ENCODE results near the gene CWH43. TPM values are rescaled to one million over a fixed set of nuclear protein-coding genes. Genes with fewer than 3 reads are reported as not detected.
"Not testable (repeated sequence)": the region's sequence is repeated elsewhere in the genome, so short reads cannot be mapped to it uniquely, and the experiment has no call there.

Gene CWH43
- polyA plus RNA-seq = not detected

GRCh38 chr4:48985976-48986653 is at the start of gene CWH43:
Gene CWH43, plus strand, starts transcription at chr4:48986275. Its CDS starts 155 bp downstream, at chr4:48986430.
- no peaks in the 10 kb centered on the region for H3K4me1 Mint-ChIP-seq
- no peaks in the 10 kb centered on the region for H3K9me3 Mint-ChIP-seq
- no peak within 1 kb of the TSS for H3K27ac Mint-ChIP-seq

GRCh38 chr4:48937033-48937432 is 49.0 kb upstream of the CWH43 start:
- Mint-ChIP-seq H3K27me3 (ENCODE audit: low read depth in 3 of 3) (peaks cover 0 to 2% (median 0%) of the 10 kb centered on the region in 3 donors), H3K9me3 (peaks cover 0 to 2% (median 0%) of the 10 kb centered on the region in 6 donors), H3K36me3 (no peaks in the 10 kb centered on the region), H3K4me1 (no peaks in the 10 kb centered on the region), H3K27ac (no peak overlapping the region), H3K4me3 (no peak overlapping the region)
- no peak for DNase-seq

More at GRCh38 chr4:48985976-48986653, at the start of gene CWH43:
- Mint-ChIP-seq H3K27me3 (ENCODE audit: low read depth in 3 of 3) (peaks cover 6 to 17% (median 14%) of the 10 kb centered on the region in 3 donors), H3K36me3 (no peaks in the 10 kb centered on the region), H3K4me3 (no peak within 1 kb of the TSS)
- no peak for DNase-seq

GRCh38 chr4:48938831-48939230 is 47.2 kb upstream of the CWH43 start:
- no peak overlapping the region for H3K27ac Mint-ChIP-seq
- no peak for DNase-seq
- H3K27me3 Mint-ChIP-seq (ENCODE audit: low read depth in 3 of 3) = peaks cover 2 to 6% (median 2%) of the 10 kb centered on the region in 3 donors
- H3K4me3 Mint-ChIP-seq = no peak overlapping the region
- H3K9me3 Mint-ChIP-seq = peaks cover 0 to 2% (median 0%) of the 10 kb centered on the region in 6 donors
- H3K36me3 Mint-ChIP-seq = no peaks in the 10 kb centered on the region
- no peaks in the 10 kb centered on the region for H3K4me1 Mint-ChIP-seq

- H3K4me1 Mint-ChIP-seq = no peaks in the 10 kb centered on the region
- DNase-seq = no peak
- H3K9me3 Mint-ChIP-seq = peaks cover 0 to 2% (median 0%) of the 10 kb centered on the region in 6 donors
- H3K27ac Mint-ChIP-seq = no peak overlapping the region
- peaks cover 2 to 6% (median 2%) of the 10 kb centered on the region in 3 donors for H3K27me3 Mint-ChIP-seq (ENCODE audit: low read depth in 3 of 3)
- H3K36me3 Mint-ChIP-seq = no peaks in the 10 kb centered on the region
- H3K4me3 Mint-ChIP-seq = no peak overlapping the region
These were observed 46.3 kb upstream of the CWH43 start for GRCh38 chr4:48939785-48940184.

- no peak overlapping the region for H3K27ac Mint-ChIP-seq
- DNase-seq = no peak
- H3K9me3 Mint-ChIP-seq = no peaks in the 10 kb centered on the region
- peaks cover 2 to 6% (median 5%) of the 10 kb centered on the region in 3 donors for H3K27me3 Mint-ChIP-seq (ENCODE audit: low read depth in 3 of 3)
- no peak overlapping the region for H3K4me3 Mint-ChIP-seq
- no peaks in the 10 kb centered on the region for H3K4me1 Mint-ChIP-seq
- H3K36me3 Mint-ChIP-seq = no peaks in the 10 kb centered on the region
These were observed 42.7 kb upstream of the CWH43 start for GRCh38 chr4:48943387-48943786.

GRCh38 chr4:48944252-48944651 is 41.8 kb upstream of the CWH43 start:
- no peak for DNase-seq
- peaks cover 2 to 12% (median 5%) of the 10 kb centered on the region in 3 donors for H3K27me3 Mint-ChIP-seq (ENCODE audit: low read depth in 3 of 3)
- no peaks in the 10 kb centered on the region for H3K4me1 Mint-ChIP-seq
- H3K27ac Mint-ChIP-seq = no peak overlapping the region
- no peaks in the 10 kb centered on the region for H3K9me3 Mint-ChIP-seq
- no peak overlapping the region for H3K4me3 Mint-ChIP-seq
- H3K36me3 Mint-ChIP-seq = no peaks in the 10 kb centered on the region

GRCh38 chr4:48944756-48945241 is 41.3 kb upstream of the CWH43 start:
- Mint-ChIP-seq H3K27me3 (ENCODE audit: low read depth in 3 of 3) (peaks cover 2 to 14% (median 5%) of the 10 kb centered on the region in 3 donors), H3K9me3 (no peaks in the 10 kb centered on the region), H3K4me3 (no peak overlapping the region), H3K27ac (no peak overlapping the region), H3K4me1 (no peaks in the 10 kb centered on the region), H3K36me3 (no peaks in the 10 kb centered on the region)
- peak in 2 of 3 donors; percentile 9 to 26 for DNase-seq

- no peak overlapping the region for H3K27ac Mint-ChIP-seq
- no peaks in the 10 kb centered on the region for H3K9me3 Mint-ChIP-seq
- no peak for DNase-seq
- no peak overlapping the region for H3K4me3 Mint-ChIP-seq
- H3K36me3 Mint-ChIP-seq = no peaks in the 10 kb centered on the region
- peaks cover 2 to 14% (median 2%) of the 10 kb centered on the region in 3 donors for H3K27me3 Mint-ChIP-seq (ENCODE audit: low read depth in 3 of 3)
- no peaks in the 10 kb centered on the region for H3K4me1 Mint-ChIP-seq
These were observed 40.1 kb upstream of the CWH43 start for GRCh38 chr4:48945981-48946380.

- H3K27ac Mint-ChIP-seq = no peak overlapping the region
- H3K27me3 Mint-ChIP-seq (ENCODE audit: low read depth in 3 of 3) = peaks cover 2 to 17% (median 2%) of the 10 kb centered on the region in 3 donors
- no peaks in the 10 kb centered on the region for H3K9me3 Mint-ChIP-seq
- no peak overlapping the region for H3K4me3 Mint-ChIP-seq
- no peak for DNase-seq
- H3K36me3 Mint-ChIP-seq = no peaks in the 10 kb centered on the region
- no peaks in the 10 kb centered on the region for H3K4me1 Mint-ChIP-seq
These were observed 38.3 kb upstream of the CWH43 start for GRCh38 chr4:48947731-48948130.

GRCh38 chr4:48949086-48949485 is 37.0 kb upstream of the CWH43 start:
- H3K36me3 Mint-ChIP-seq = no peaks in the 10 kb centered on the region
- no peak overlapping the region for H3K4me3 Mint-ChIP-seq
- DNase-seq = no peak
- no peaks in the 10 kb centered on the region for H3K9me3 Mint-ChIP-seq
- no peaks in the 10 kb centered on the region for H3K4me1 Mint-ChIP-seq
- H3K27me3 Mint-ChIP-seq (ENCODE audit: low read depth in 3 of 3) = peaks cover 0 to 11% (median 2%) of the 10 kb centered on the region in 3 donors
- H3K27ac Mint-ChIP-seq = no peak overlapping the region

GRCh38 chr4:48949518-48950219 is 36.4 kb upstream of the CWH43 start:
- Mint-ChIP-seq H3K4me3 (no peak overlapping the region), H3K9me3 (no peaks in the 10 kb centered on the region), H3K27ac (no peak overlapping the region), H3K27me3 (ENCODE audit: low read depth in 3 of 3) (peaks cover 0 to 14% (median 2%) of the 10 kb centered on the region in 3 donors), H3K4me1 (no peaks in the 10 kb centered on the region), H3K36me3 (no peaks in the 10 kb centered on the region)
- no peak for DNase-seq

GRCh38 chr4:48954314-48954713 is 31.8 kb upstream of the CWH43 start:
- no peaks in the 10 kb centered on the region for H3K36me3 Mint-ChIP-seq
- no peaks in the 10 kb centered on the region for H3K4me1 Mint-ChIP-seq
- no peak for DNase-seq
- peaks cover 0 to 1% (median 0%) of the 10 kb centered on the region in 6 donors for H3K9me3 Mint-ChIP-seq
- no peak overlapping the region for H3K27ac Mint-ChIP-seq
- peaks cover 0 to 9% (median 1%) of the 10 kb centered on the region in 3 donors for H3K27me3 Mint-ChIP-seq (ENCODE audit: low read depth in 3 of 3)
- no peak overlapping the region for H3K4me3 Mint-ChIP-seq

- H3K27ac Mint-ChIP-seq; H3K36me3 Mint-ChIP-seq; H3K4me3 Mint-ChIP-seq; H3K9me3 Mint-ChIP-seq; H3K27me3 Mint-ChIP-seq (ENCODE audit: low read depth in 3 of 3); H3K4me1 Mint-ChIP-seq; DNase-seq: not testable (repeated sequence)
These were observed 28.7 kb upstream of the CWH43 start for GRCh38 chr4:48957366-48957765.

- Mint-ChIP-seq H3K27me3 (ENCODE audit: low read depth in 3 of 3) (peaks cover 0 to 6% (median 1%) of the 10 kb centered on the region in 3 donors), H3K36me3 (no peaks in the 10 kb centered on the region), H3K27ac (peak overlapping the region in 1 of 6 donors; percentile 0), H3K9me3 (peaks cover 0 to 1% (median 0%) of the 10 kb centered on the region in 6 donors), H3K4me1 (no peaks in the 10 kb centered on the region), H3K4me3 (no peak overlapping the region)
- no peak for DNase-seq
These were observed 27.5 kb upstream of the CWH43 start for GRCh38 chr4:48958582-48958981.

All from immature natural killer cell (primary cell).